K562 (cell line): Measurements from ENCODE around the gene CYSTM1. TPM values are rescaled to one million over a fixed set of nuclear protein-coding genes. Genes with fewer than 3 reads are reported as not detected.

Experiments
- ERF ChIP-seq: fragments of 450-650 bp; formaldehyde crosslinking; IDR thresholded peaks from 2 replicates; pipeline ENCODE4 v1.4.0; 2020; ENCODE audit warnings: mild to moderate bottlenecking, mixed read lengths
- HOXB6 ChIP-seq: fragments of 250-450 bp; sonication (Bioruptor Pico); IDR thresholded peaks from 2 replicates; pipeline ENCODE4 v1.5.1; 2022; ENCODE audit warnings: mild to moderate bottlenecking, borderline replicate concordance
- KHSRP ChIP-seq: fragments of 450-650 bp; IDR thresholded peaks from 2 replicates; pipeline ENCODE4 v1.6.1; 2017
- SETDB1 ChIP-seq: IDR thresholded peaks from one replicate; pipeline ENCODE4 v1.6.1; 2012; ENCODE audit warnings: low read length, control low read depth, inconsistent platforms
- SRSF7 ChIP-seq: fragments of 200-400 bp; formaldehyde crosslinking; optimal IDR thresholded peaks from 2 replicates; pipeline ENCODE3; 2017; ENCODE audit warnings: mild to moderate bottlenecking, low read depth, low read length
- TAF7 ChIP-seq: fragments of 450-650 bp; IDR thresholded peaks from 2 replicates; pipeline ENCODE4 v1.6.1; 2016; ENCODE audit warnings: missing genetic modification characterization, missing compliant biosample characterization
- ZBED1 ChIP-seq: IDR thresholded peaks from 2 replicates; pipeline ENCODE4 v1.6.1; 2014
- ZNF224 ChIP-seq: sonication (generic); formaldehyde crosslinking; IDR thresholded peaks from 2 replicates; pipeline ENCODE4 v1.8.0; 2022; ENCODE audit warnings: mild to moderate bottlenecking, missing genetic modification reagents
- polyA plus RNA-seq, 8 experiments: library from polyadenylated mRNA; depleted of rRNA in 4 of 8; stranded (reverse) in 5 of 8; unstranded in 3 of 8; fragments of >200 nt; fragmentation: Nextera tagmentation in 2 of 8; fragmentation: Illumina TruSeq in 1 of 8; extraction: Ambion mirVana in 2 of 8; extraction: Trizol in 1 of 8; gene quantifications; 2 replicates each; pipeline versions ENCODE4 v1.2.1 to v1.2.3, GENCODE V29; 2011 to 2014; ENCODE audit warnings: inconsistent platforms in 1 of 8, missing spikeins in 1 of 8
- total RNA-seq, 7 experiments: library from RNA; depleted of rRNA in 6 of 7; stranded (reverse); fragments of >200 nt in 6 of 7; fragmentation: Illumina TruSeq in 2 of 7; extraction: Trizol in 2 of 7; gene quantifications; 2 replicates each; pipeline versions ENCODE4 v1.2.1 to v1.2.3, GENCODE V29; 2011 to 2021; ENCODE audit warnings: low replicate concordance in 1 of 7
- TF ChIP-seq, protein P1 (sequence below): IDR thresholded peaks from 2 replicates; pipeline ENCODE4 v1.6.1; 2014; ENCODE audit warnings: antibody characterized with exemption
- TF ChIP-seq, protein P2 (sequence below): fragments of 450-650 bp; IDR thresholded peaks from 2 replicates; pipeline ENCODE4 v1.6.1; 2016; ENCODE audit warnings: mild to moderate bottlenecking, moderate library complexity
- TF ChIP-seq, protein P3 (sequence below): sonication (generic); formaldehyde crosslinking; IDR thresholded peaks from 2 replicates; pipeline ENCODE4 v1.9.0; 2022; ENCODE audit warnings: mild to moderate bottlenecking, missing genetic modification reagents
- TF ChIP-seq, protein P4 (sequence below): sonication (generic); formaldehyde crosslinking; IDR thresholded peaks from 2 replicates; pipeline ENCODE4 v1.8.1; 2022; ENCODE audit warnings: missing genetic modification reagents
- TF ChIP-seq, protein P5 (sequence below): fragments of 450-650 bp; conservative IDR thresholded peaks from 2 replicates; pipeline ENCODE4 v1.6.1; 2016; ENCODE audit warnings: missing genetic modification characterization, low read depth, mild to moderate bottlenecking, missing compliant biosample characterization, moderate library complexity

CYSTM1 gene
- total and polyA plus RNA-seq, 9 of the 15 experiments (the other 6 are each of a cell fraction or from before 2014, with no cell fraction given): 76.1 to 422 (median 108) TPM

DNA sequence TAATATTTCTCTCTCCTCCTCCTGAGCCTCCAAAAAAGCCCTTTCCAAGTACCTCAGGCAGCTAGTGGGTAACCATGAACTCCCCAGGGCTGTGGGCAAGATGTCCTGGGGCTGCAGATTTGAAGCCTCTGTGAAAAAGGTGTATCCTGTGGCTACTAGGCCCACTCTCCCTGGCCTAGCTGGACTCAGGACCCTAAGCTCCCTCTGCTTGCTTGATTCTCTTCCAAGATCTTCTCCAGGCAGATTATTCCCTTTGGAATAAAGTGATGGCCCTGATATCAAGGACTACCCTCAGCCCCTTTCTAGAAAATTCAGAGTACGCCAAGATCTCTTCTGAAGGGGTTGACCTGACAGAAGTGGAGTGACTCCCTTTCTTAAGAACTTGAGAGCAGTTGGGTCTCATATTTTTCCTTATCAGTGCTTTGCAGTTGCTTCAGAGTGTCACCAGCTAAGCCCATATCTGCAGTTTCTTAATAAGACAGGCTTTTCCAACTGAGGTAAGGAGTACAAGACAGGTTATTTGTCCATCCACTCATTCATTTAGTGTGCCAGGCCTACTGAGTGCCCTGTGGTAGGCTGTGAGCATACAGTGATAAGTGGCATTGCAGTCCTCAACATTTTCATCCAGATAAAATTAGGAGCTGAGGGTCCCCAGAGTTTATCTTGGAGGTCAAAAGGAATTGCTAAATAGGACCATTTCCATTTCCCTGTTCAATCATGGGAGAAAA, 42.5 kb downstream of the CYSTM1 start (continued):
- TF ChIP-seq, protein P1, sequence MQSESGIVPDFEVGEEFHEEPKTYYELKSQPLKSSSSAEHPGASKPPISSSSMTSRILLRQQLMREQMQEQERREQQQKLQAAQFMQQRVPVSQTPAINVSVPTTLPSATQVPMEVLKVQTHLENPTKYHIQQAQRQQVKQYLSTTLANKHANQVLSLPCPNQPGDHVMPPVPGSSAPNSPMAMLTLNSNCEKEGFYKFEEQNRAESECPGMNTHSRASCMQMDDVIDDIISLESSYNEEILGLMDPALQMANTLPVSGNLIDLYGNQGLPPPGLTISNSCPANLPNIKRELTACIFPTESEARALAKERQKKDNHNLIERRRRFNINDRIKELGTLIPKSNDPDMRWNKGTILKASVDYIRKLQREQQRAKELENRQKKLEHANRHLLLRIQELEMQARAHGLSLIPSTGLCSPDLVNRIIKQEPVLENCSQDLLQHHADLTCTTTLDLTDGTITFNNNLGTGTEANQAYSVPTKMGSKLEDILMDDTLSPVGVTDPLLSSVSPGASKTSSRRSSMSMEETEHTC: 0 out of 2 replicates have a peak, but pooled peaks have one; percentile 54
- TF ChIP-seq KHSRP: no peak
- TF ChIP-seq, protein P2, sequence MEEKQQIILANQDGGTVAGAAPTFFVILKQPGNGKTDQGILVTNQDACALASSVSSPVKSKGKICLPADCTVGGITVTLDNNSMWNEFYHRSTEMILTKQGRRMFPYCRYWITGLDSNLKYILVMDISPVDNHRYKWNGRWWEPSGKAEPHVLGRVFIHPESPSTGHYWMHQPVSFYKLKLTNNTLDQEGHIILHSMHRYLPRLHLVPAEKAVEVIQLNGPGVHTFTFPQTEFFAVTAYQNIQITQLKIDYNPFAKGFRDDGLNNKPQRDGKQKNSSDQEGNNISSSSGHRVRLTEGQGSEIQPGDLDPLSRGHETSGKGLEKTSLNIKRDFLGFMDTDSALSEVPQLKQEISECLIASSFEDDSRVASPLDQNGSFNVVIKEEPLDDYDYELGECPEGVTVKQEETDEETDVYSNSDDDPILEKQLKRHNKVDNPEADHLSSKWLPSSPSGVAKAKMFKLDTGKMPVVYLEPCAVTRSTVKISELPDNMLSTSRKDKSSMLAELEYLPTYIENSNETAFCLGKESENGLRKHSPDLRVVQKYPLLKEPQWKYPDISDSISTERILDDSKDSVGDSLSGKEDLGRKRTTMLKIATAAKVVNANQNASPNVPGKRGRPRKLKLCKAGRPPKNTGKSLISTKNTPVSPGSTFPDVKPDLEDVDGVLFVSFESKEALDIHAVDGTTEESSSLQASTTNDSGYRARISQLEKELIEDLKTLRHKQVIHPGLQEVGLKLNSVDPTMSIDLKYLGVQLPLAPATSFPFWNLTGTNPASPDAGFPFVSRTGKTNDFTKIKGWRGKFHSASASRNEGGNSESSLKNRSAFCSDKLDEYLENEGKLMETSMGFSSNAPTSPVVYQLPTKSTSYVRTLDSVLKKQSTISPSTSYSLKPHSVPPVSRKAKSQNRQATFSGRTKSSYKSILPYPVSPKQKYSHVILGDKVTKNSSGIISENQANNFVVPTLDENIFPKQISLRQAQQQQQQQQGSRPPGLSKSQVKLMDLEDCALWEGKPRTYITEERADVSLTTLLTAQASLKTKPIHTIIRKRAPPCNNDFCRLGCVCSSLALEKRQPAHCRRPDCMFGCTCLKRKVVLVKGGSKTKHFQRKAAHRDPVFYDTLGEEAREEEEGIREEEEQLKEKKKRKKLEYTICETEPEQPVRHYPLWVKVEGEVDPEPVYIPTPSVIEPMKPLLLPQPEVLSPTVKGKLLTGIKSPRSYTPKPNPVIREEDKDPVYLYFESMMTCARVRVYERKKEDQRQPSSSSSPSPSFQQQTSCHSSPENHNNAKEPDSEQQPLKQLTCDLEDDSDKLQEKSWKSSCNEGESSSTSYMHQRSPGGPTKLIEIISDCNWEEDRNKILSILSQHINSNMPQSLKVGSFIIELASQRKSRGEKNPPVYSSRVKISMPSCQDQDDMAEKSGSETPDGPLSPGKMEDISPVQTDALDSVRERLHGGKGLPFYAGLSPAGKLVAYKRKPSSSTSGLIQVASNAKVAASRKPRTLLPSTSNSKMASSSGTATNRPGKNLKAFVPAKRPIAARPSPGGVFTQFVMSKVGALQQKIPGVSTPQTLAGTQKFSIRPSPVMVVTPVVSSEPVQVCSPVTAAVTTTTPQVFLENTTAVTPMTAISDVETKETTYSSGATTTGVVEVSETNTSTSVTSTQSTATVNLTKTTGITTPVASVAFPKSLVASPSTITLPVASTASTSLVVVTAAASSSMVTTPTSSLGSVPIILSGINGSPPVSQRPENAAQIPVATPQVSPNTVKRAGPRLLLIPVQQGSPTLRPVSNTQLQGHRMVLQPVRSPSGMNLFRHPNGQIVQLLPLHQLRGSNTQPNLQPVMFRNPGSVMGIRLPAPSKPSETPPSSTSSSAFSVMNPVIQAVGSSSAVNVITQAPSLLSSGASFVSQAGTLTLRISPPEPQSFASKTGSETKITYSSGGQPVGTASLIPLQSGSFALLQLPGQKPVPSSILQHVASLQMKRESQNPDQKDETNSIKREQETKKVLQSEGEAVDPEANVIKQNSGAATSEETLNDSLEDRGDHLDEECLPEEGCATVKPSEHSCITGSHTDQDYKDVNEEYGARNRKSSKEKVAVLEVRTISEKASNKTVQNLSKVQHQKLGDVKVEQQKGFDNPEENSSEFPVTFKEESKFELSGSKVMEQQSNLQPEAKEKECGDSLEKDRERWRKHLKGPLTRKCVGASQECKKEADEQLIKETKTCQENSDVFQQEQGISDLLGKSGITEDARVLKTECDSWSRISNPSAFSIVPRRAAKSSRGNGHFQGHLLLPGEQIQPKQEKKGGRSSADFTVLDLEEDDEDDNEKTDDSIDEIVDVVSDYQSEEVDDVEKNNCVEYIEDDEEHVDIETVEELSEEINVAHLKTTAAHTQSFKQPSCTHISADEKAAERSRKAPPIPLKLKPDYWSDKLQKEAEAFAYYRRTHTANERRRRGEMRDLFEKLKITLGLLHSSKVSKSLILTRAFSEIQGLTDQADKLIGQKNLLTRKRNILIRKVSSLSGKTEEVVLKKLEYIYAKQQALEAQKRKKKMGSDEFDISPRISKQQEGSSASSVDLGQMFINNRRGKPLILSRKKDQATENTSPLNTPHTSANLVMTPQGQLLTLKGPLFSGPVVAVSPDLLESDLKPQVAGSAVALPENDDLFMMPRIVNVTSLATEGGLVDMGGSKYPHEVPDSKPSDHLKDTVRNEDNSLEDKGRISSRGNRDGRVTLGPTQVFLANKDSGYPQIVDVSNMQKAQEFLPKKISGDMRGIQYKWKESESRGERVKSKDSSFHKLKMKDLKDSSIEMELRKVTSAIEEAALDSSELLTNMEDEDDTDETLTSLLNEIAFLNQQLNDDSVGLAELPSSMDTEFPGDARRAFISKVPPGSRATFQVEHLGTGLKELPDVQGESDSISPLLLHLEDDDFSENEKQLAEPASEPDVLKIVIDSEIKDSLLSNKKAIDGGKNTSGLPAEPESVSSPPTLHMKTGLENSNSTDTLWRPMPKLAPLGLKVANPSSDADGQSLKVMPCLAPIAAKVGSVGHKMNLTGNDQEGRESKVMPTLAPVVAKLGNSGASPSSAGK: no peak
- no peak for TF ChIP-seq SETDB1
- TF ChIP-seq, protein P3, sequence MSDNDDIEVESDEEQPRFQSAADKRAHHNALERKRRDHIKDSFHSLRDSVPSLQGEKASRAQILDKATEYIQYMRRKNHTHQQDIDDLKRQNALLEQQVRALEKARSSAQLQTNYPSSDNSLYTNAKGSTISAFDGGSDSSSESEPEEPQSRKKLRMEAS: no peak
- TF ChIP-seq, protein P4, sequence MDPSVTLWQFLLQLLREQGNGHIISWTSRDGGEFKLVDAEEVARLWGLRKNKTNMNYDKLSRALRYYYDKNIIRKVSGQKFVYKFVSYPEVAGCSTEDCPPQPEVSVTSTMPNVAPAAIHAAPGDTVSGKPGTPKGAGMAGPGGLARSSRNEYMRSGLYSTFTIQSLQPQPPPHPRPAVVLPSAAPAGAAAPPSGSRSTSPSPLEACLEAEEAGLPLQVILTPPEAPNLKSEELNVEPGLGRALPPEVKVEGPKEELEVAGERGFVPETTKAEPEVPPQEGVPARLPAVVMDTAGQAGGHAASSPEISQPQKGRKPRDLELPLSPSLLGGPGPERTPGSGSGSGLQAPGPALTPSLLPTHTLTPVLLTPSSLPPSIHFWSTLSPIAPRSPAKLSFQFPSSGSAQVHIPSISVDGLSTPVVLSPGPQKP: no peak
- no peak for TF ChIP-seq SRSF7
- TF ChIP-seq ZBED1: 0 out of 2 replicates have a peak, but pooled peaks have one; percentile 22
- no peak for TF ChIP-seq TAF7 (tag)
- no peak for TF ChIP-seq HOXB6 (CRISPR knock-in tag)
- TF ChIP-seq ZNF224 (CRISPR knock-in tag): no peak
- TF ChIP-seq, protein P5, sequence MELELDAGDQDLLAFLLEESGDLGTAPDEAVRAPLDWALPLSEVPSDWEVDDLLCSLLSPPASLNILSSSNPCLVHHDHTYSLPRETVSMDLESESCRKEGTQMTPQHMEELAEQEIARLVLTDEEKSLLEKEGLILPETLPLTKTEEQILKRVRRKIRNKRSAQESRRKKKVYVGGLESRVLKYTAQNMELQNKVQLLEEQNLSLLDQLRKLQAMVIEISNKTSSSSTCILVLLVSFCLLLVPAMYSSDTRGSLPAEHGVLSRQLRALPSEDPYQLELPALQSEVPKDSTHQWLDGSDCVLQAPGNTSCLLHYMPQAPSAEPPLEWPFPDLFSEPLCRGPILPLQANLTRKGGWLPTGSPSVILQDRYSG (tag): peak; percentile 23; the same call in 1 of the 2 replicates
- no peak for TF ChIP-seq ERF (CRISPR knock-in tag)
